Prostate gland (tissue), 2 donors: ENCODE measurements around the gene LRATD1. TPM values are rescaled to one million over a fixed set of nuclear protein-coding genes. Genes with fewer than 3 reads are reported as not detected.
"Not testable (repeated sequence)": the region's sequence is repeated elsewhere in the genome, so short reads cannot be mapped to it uniquely, and the experiment has no call there.

Experiments used
- DNase-seq: peaks from one replicate; pipeline ENCODE4 v3.0.0-alpha.2; 2019; ENCODE audit warnings: low spot score
- H3K27ac ChIP-seq, 2 donors: fragments of 200-600 bp; sonication (generic); 2 replicates each; pipeline ENCODE4 v1.5.1; 2017 to 2019
- H3K27me3 ChIP-seq: fragments of 200-600 bp; sonication (generic); replicated peaks from 2 replicates; pipeline ENCODE4 v1.5.1; 2019; ENCODE audit not compliant: insufficient read depth
- H3K36me3 ChIP-seq, 2 donors: fragments of 200-600 bp; sonication (generic); 1 replicate in 1 of 2; 2 replicates in 1 of 2; pipeline versions ENCODE4 v1.5.1 to v1.8.1; 2017 to 2019
- H3K4me1 ChIP-seq: fragments of 200-600 bp; sonication (generic); replicated peaks from 2 replicates; pipeline ENCODE4 v1.5.1; 2019
- H3K4me3 ChIP-seq, 2 donors: fragments of 200-600 bp; sonication (generic); 2 replicates each; pipeline ENCODE4 v1.5.1; 2017 to 2019
- H3K9me3 ChIP-seq: fragments of 200-600 bp; sonication (generic); 2 replicates; pipeline ENCODE4 v1.5.1; 2017
- POLR2A ChIP-seq: fragments of 450-650 bp; IDR thresholded peaks from one replicate; pipeline ENCODE4 v1.6.1; 2016; ENCODE audit warnings: antibody characterized with exemption, mild to moderate bottlenecking
- POLR2AphosphoS5 ChIP-seq: sonication (generic); formaldehyde crosslinking; IDR thresholded peaks from one replicate; pipeline ENCODE4 v1.6.1; 2017; ENCODE audit warnings: antibody characterized with exemption
- WGBS: methylation state at CpG from one replicate; pipeline ENCODE4 v1.1.5; 2018; 5-methylcytosine and 5-hydroxymethylcytosine counted together
- intact Hi-C: fragments of 100-400 bp; cut with DNase I; formaldehyde crosslinking; loops from one replicate; pipeline ENCODE4 v1.14.2; 2022
- total RNA-seq, 2 donors: library from RNA; depleted of rRNA; stranded (reverse); fragments of >200 nt; gene quantifications; one replicate each; pipeline ENCODE4 v1.1.0, GENCODE V29; 2016
- TF ChIP-seq, protein P1 (sequence below), 4 experiments: fragments of 200-600 bp in 2 of 4; fragments of 450-650 bp in 2 of 4; sonication (generic) in 2 of 4; IDR thresholded peaks; 1 replicate in 3 of 4; 2 replicates in 1 of 4; pipeline ENCODE4 v1.5.1; 2016 to 2019; ENCODE audit warnings: antibody characterized with exemption in 4 of 4, mild to moderate bottlenecking in 2 of 4, moderate library complexity in 2 of 4

Gene LRATD1
- total RNA-seq, 2 donors from 2014 or later: 123 to 129 TPM

DNA sequence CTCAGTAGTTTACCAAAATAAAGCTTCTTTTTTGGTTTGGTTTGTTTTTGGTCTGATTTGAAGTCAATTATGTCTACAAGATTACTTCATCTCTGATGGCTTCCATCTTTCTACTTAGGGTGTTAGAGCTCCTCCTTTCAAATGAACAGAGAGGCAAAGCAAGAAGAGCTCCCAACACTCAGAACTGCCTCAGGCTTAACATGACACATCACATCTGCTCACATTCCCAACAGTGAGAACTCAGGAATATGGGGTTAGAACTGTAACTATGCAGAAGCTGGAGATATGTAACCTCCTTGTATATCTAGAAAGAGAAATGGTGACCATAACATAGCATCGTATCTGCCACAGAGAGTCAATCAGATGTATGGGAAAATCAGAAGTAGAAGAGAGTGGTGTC lies 11.4 kb upstream of the LRATD1 start:
- H3K4me3 ChIP-seq: no peak overlapping the region
- no peak for DNase-seq
- no peaks in the 10 kb centered on the region for H3K36me3 ChIP-seq
- intact Hi-C loops: no loop called here
- no peaks in the 10 kb centered on the region for H3K4me1 ChIP-seq
- 89% methylated on average over 1 of the region's 1 CpG for WGBS
- H3K27me3 ChIP-seq: no peaks in the 10 kb centered on the region
- no peak overlapping the region for H3K27ac ChIP-seq
- TF ChIP-seq POLR2AphosphoS5: no peak
- no peak for TF ChIP-seq POLR2A
- TF ChIP-seq, protein P1, sequence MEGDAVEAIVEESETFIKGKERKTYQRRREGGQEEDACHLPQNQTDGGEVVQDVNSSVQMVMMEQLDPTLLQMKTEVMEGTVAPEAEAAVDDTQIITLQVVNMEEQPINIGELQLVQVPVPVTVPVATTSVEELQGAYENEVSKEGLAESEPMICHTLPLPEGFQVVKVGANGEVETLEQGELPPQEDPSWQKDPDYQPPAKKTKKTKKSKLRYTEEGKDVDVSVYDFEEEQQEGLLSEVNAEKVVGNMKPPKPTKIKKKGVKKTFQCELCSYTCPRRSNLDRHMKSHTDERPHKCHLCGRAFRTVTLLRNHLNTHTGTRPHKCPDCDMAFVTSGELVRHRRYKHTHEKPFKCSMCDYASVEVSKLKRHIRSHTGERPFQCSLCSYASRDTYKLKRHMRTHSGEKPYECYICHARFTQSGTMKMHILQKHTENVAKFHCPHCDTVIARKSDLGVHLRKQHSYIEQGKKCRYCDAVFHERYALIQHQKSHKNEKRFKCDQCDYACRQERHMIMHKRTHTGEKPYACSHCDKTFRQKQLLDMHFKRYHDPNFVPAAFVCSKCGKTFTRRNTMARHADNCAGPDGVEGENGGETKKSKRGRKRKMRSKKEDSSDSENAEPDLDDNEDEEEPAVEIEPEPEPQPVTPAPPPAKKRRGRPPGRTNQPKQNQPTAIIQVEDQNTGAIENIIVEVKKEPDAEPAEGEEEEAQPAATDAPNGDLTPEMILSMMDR (IDR thresholded peaks at IDR 0.05): no peak
- no peaks in the 10 kb centered on the region for H3K9me3 ChIP-seq

DNA sequence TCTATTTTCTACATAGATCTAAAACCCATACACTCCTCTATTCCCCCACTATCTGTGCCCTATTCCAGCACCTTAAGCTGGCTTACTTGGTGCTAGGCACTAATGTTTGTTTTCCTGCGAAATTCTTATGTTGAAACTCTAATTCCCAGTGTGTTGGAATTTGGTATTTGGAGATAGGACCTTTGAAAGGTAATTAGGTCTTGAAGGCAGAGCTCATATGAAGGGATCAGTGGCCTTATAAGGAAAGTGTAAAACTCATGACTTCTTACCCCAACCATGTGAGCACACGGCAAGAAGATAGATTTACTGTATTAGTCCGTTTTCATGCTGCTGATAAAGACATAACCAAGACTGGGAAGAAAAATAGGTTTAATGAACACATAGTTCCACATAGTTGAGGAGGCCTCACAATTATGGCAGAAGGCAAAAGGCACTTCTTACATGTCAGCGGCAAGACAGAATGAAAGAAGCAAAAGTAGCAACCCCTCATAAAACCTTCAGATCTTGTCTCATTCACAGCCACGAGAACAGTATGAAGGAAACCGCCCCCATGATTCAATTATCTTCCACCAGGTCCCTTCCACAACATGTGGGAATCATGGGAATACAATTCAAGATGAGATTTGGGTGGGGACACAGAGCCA lies 10.5 kb upstream of the LRATD1 start:
- TF ChIP-seq POLR2AphosphoS5 (no peak), POLR2A (no peak)
- TF ChIP-seq, protein P1 (IDR thresholded peaks at IDR 0.05): no peak
- intact Hi-C loops: no loop called here
- Histone ChIP-seq H3K27me3 (peaks cover 2% of the 10 kb centered on the region), H3K27ac (no peak overlapping the region), H3K4me1 (no peaks in the 10 kb centered on the region), H3K36me3 (no peaks in the 10 kb centered on the region), H3K9me3 (no peaks in the 10 kb centered on the region), H3K4me3 (no peak overlapping the region)
- no peak for DNase-seq
- 82% methylated on average over 6 of the region's 6 CpGs for WGBS

DNA sequence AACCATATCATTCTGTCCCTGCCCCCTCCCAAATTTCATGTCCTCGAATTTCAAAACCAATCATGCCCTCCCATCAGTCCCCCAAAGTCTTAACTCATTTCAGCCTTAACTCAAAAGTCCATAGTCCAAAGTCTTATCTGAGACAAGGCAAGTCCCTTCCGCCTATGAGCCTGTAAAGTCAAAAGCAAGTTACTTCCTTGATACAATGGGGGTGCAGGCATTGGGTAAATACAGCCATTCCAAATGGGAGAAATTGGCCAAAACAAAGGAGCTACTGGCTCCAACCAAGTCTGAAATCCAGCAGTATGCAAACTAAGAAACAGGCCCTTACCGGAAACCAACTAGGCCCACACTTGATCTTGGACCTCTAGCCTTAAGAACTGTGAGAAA lies 10.0 kb upstream of the LRATD1 start:
- intact Hi-C loops, H3K27ac ChIP-seq, H3K27me3 ChIP-seq, H3K4me3 ChIP-seq, H3K4me1 ChIP-seq, H3K9me3 ChIP-seq, H3K36me3 ChIP-seq, DNase-seq: not testable (repeated sequence)
- WGBS: 88% methylated on average over 3 of the region's 3 CpGs

DNA sequence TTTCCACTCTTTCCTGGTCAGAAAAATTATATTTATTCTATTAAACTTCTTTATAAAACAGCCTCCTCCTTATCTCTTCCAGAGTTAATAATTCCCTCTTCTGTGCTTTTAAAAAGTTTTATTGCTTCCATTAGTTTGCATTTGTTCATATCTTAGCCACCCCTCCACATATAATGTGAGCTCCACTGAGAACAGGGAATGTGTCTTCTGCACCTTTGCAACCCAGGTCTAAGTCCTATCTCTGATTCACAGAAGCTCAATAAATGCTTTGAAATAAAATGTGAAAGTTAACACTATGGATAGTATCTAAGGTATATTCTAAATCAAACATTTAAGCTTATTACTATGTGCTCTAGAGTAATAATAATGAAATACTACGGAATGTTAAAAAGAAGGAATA lies 9.3 kb upstream of the LRATD1 start:
- H3K4me3 ChIP-seq: no peak overlapping the region
- H3K36me3 ChIP-seq: no peaks in the 10 kb centered on the region
- intact Hi-C loops: no loop called here
- H3K27me3 ChIP-seq: peaks cover 2% of the 10 kb centered on the region
- no peaks in the 10 kb centered on the region for H3K9me3 ChIP-seq
- no peaks in the 10 kb centered on the region for H3K4me1 ChIP-seq
- TF ChIP-seq POLR2A (no peak), POLR2AphosphoS5 (no peak)
- TF ChIP-seq, protein P1 (IDR thresholded peaks at IDR 0.05): no peak
- H3K27ac ChIP-seq: no peak overlapping the region
- DNase-seq: no peak
- 94% methylated on average over 1 of the region's 1 CpG for WGBS

DNA sequence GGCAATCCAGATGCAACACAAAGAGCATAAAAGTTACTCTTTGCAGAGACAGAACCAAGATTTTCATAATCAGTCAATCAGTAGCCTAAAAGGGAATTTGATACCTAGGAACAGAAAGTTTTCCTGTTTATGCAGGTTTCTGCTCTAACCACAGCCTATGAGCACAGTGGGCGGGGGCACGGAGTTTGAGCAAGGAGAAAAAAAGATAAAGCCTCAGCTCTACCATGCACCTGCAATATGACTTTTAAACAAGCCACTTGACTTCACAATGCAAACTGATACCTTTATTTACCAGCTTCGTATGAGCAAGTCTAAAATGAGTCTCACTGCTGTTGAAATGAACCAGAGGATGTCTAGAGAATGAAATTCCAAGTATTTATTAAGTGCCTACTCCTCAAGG lies 5.6 kb upstream of the LRATD1 start:
- H3K36me3 ChIP-seq: no peaks in the 10 kb centered on the region
- H3K9me3 ChIP-seq: no peaks in the 10 kb centered on the region
- H3K27ac ChIP-seq: no peak overlapping the region
- no peak for TF ChIP-seq POLR2A
- intact Hi-C loops: no loop called here
- DNase-seq: no peak
- H3K4me1 ChIP-seq: no peaks in the 10 kb centered on the region
- peaks cover 2% of the 10 kb centered on the region for H3K27me3 ChIP-seq
- no peak overlapping the region for H3K4me3 ChIP-seq
- WGBS: 34% methylated on average over 3 of the region's 3 CpGs

DNA sequence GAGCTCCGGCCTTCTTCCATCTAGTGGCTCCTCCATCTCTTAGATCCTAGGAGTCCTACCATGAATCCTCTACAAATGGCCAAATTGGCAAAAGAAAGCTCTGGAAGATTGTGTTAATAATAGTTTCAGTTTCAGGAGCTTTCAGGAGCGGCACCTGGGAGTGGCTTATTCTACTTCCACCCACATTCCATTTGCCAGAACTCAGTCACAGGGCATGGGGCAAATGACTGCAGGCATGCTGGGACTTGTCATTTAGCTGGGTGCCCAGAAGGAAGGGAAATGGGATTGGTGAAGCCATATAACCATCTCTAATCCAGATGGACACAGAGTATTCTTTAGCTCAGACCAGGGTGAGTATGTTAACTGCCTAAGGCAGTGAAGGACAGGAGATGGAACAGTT lies 3.6 kb upstream of the LRATD1 start:
- H3K36me3 ChIP-seq: no peaks in the 10 kb centered on the region
- no peak overlapping the region for H3K4me3 ChIP-seq
- TF ChIP-seq POLR2AphosphoS5 (no peak), POLR2A (no peak)
- TF ChIP-seq, protein P1 (IDR thresholded peaks at IDR 0.05): no peak
- intact Hi-C loops: no loop called here
- no peak overlapping the region for H3K27ac ChIP-seq
- no peaks in the 10 kb centered on the region for H3K9me3 ChIP-seq
- H3K27me3 ChIP-seq: peaks cover 2% of the 10 kb centered on the region
- WGBS: 71% methylated on average over 2 of the region's 2 CpGs
- peak; percentile 5 for DNase-seq
- no peaks in the 10 kb centered on the region for H3K4me1 ChIP-seq
